Heart right ventricle (tissue), 16 donors: ENCODE measurements around the gene EFCAB6. TPM values are rescaled to one million over a fixed set of nuclear protein-coding genes. Genes with fewer than 3 reads are reported as not detected.

Experiments
- ATAC-seq, 8 donors: fragments of 200-7000 bp; cut with Tn5 transposase; one replicate each; pipeline ENCODE4 v1.9.1; 2020; ENCODE audit warnings: mild to moderate bottlenecking in 8 of 8, moderate library complexity in 8 of 8, moderate number of reproducible peaks in 1 of 8
- DNase-seq, 2 donors: peaks; one replicate each; pipeline ENCODE4 v3.0.0-alpha.2; 2020
- H3K27ac ChIP-seq, 10 donors: fragments of 200-600 bp; sonication (generic) in 2 of 10; one replicate each; pipeline versions ENCODE4 v1.5.0 to v1.8.0; 2020 to 2022; ENCODE audit warnings: mild to moderate bottlenecking in 3 of 10
- H3K27me3 ChIP-seq, 7 donors: fragments of 200-600 bp; one replicate each; pipeline ENCODE4 v1.8.0; 2021 to 2022; ENCODE audit warnings: mild to moderate bottlenecking in 2 of 7
- H3K36me3 ChIP-seq, 9 donors: fragments of 200-600 bp; sonication (generic) in 1 of 9; one replicate each; pipeline versions ENCODE4 v1.5.0 to v1.8.0; 2020 to 2022; ENCODE audit warnings: mild to moderate bottlenecking in 2 of 9
- H3K4me1 ChIP-seq, 9 donors: fragments of 200-600 bp; sonication (generic) in 1 of 9; one replicate each; pipeline versions ENCODE4 v1.5.0 to v1.8.0; 2020 to 2022; ENCODE audit warnings: mild to moderate bottlenecking in 4 of 9
- H3K4me3 ChIP-seq, 10 donors: fragments of 200-600 bp; sonication (generic) in 2 of 10; one replicate each; pipeline versions ENCODE4 v1.5.0 to v1.8.0; 2020 to 2022; ENCODE audit warnings: mild to moderate bottlenecking in 7 of 10, moderate library complexity in 2 of 10
- H3K9me3 ChIP-seq, 11 donors: fragments of 200-600 bp in 10 of 11; sonication (generic) in 2 of 11; one replicate each; pipeline versions ENCODE4 v1.5.0 to v1.8.0; 2013 to 2022; ENCODE audit warnings: mild to moderate bottlenecking in 2 of 11, control low read depth in 1 of 11, moderate library complexity in 1 of 11
- WGBS, 2 donors: extraction: QIAGEN DNeasy Blood & Tissue Kit; methylation state at CpG; one replicate each; pipeline ENCODE4 v1.1.7; 2013; ENCODE audit warnings: inconsistent platforms in 1 of 2; 5-methylcytosine and 5-hydroxymethylcytosine counted together
- intact Hi-C, 10 donors: fragments of 100-400 bp; cut with DNase I; formaldehyde crosslinking; loops; one replicate each; pipeline versions ENCODE4 v1.11.1 to v1.14.2; 2022
- polyA plus RNA-seq, 2 donors: library from polyadenylated mRNA; stranded (reverse); fragments of 200-250 nt; gene quantifications; one replicate each; pipeline ENCODE4 v1.2.3, GENCODE V29; 2013
- total RNA-seq, 10 donors: library from RNA; stranded (reverse); fragmentation: NEBNext Ultra II Directional in 3 of 10; extraction: Animal tissue kit (Norgen Biotek cat#: 25700) in 3 of 10; gene quantifications; one replicate each; pipeline versions ENCODE4 v1.2.1 to v1.2.4, GENCODE V29; 2021 to 2023
- TF ChIP-seq, protein P1 (sequence below), 9 donors: fragments of 200-600 bp; sonication (generic) in 2 of 9; IDR thresholded peaks; one replicate each; pipeline versions ENCODE4 v1.5.0 to v1.8.0; 2021 to 2022; ENCODE audit warnings: antibody characterized with exemption in 9 of 9, mild to moderate bottlenecking in 5 of 9, moderate library complexity in 1 of 9
- donor health status: Arrhythmogenic right ventricular cardiomyopathy.
- donor health status: ischemic (EF 13 %, LVEDD 7.1; RV severe dilation, severe dysfunction).
- donor health status: healthy with polysubstance abuse.
- donor health status: DM: no; HTN: yes; CAD: no.
- donor health status: DM: no; HTN: no; CAD: no.
- donor health status: ischemic (EF 25% LVEDD 6.9; RV normal size, moderate dysfunction).
- donor health status: ischemic (EF 25% LVEDD 5.7; RV mildly dilated, moderate dysfunction).
- donor health status: healthy.
- donor health status: DM: yes; HTN: yes; CAD: no.
- donor health status: Ischemic cardiomyopathy.
- donor health status: ischemic (EF 35%, LVEDD 5.7; RV mildly dilated, moderate dysfunction).
- donor health status: nonischemic (EF 11% LVEDD 7.7; RV severe dilation, severe dysfunction).
- donor health status: DM: yes; HTN: yes; CAD: no.
- donor health status: PGD.
- donor health status: ischemic (EF 29% LVEDD 5.4; RV normal size, mild dysfunction).
- donor health status: nonischemic (EF 23%, LVEDD 6.1; RV moderate dilation, normal function).

Gene EFCAB6
- total and polyA plus RNA-seq, 12 donors, result 0.25 to 4.3 (median 1.8) TPM

- no peak for ATAC-seq
- H3K27ac ChIP-seq, result peak overlapping the region in 4 of 10 donors; percentile 22 to 53 (median 32)
Measured at GRCh38 chr22:43734370-43735150, 77.5 kb downstream of the EFCAB6 start.

DNA sequence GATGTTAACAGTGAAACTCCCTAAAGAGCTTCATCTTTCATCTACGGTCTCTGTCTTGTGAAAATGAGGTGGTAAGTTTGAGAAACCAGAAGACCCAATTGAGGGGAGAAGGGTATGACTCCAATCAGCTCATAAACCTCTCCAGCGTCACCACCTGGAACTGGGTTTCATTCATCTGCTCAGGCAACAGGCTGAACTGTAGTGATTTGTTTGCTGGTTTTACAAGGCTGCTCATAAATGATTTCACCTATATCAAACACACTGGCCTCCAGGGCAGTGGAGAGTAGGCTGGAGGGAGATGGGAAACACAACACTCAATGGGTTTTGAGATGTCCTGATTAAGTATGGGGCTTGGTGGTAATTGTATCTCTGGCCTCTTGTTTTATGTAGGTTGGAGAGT, 79.0 kb downstream of the EFCAB6 start:
- ATAC-seq (no peak), DNase-seq (no peak)
- no peak overlapping the region for H3K4me3 ChIP-seq
- no peaks in the 10 kb centered on the region for H3K36me3 ChIP-seq
- H3K4me1 ChIP-seq, result no peaks in the 10 kb centered on the region
- 83 to 98% methylated on average over 2 of the region's 2 CpGs for WGBS, 2 donors
- H3K27me3 ChIP-seq, result no peaks in the 10 kb centered on the region
- TF ChIP-seq, protein P1, sequence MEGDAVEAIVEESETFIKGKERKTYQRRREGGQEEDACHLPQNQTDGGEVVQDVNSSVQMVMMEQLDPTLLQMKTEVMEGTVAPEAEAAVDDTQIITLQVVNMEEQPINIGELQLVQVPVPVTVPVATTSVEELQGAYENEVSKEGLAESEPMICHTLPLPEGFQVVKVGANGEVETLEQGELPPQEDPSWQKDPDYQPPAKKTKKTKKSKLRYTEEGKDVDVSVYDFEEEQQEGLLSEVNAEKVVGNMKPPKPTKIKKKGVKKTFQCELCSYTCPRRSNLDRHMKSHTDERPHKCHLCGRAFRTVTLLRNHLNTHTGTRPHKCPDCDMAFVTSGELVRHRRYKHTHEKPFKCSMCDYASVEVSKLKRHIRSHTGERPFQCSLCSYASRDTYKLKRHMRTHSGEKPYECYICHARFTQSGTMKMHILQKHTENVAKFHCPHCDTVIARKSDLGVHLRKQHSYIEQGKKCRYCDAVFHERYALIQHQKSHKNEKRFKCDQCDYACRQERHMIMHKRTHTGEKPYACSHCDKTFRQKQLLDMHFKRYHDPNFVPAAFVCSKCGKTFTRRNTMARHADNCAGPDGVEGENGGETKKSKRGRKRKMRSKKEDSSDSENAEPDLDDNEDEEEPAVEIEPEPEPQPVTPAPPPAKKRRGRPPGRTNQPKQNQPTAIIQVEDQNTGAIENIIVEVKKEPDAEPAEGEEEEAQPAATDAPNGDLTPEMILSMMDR (IDR thresholded peaks at IDR 0.05), result no peak
- H3K9me3 ChIP-seq, result no peaks in the 10 kb centered on the region
- intact Hi-C loops, result no loop called here
- H3K27ac ChIP-seq, result peak overlapping the region in 1 of 10 donors; percentile 22

More at GRCh38 chr22:43734370-43735150, 77.5 kb downstream of the EFCAB6 start:
- Histone ChIP-seq H3K27me3 (peaks cover 0 to 9% (median 0%) of the 10 kb centered on the region in 7 donors), H3K4me3 (no peak overlapping the region), H3K9me3 (no peaks in the 10 kb centered on the region), H3K36me3 (no peaks in the 10 kb centered on the region), H3K4me1 (no peaks in the 10 kb centered on the region)
- TF ChIP-seq, protein P1 (IDR thresholded peaks at IDR 0.05), result no peak
- WGBS, 2 donors, result 73 to 76% methylated on average over 9 of the region's 9 CpGs
- no peak for DNase-seq
- intact Hi-C loops, result no loop called here

GRCh38 chr22:43731988-43732387, 80.1 kb downstream of the EFCAB6 start:
- ATAC-seq (no peak), DNase-seq (no peak)
- Histone ChIP-seq H3K4me3 (no peak overlapping the region), H3K4me1 (peaks cover 0 to under 1% (median 0%) of the 10 kb centered on the region in 9 donors), H3K27me3 (no peaks in the 10 kb centered on the region), H3K9me3 (no peaks in the 10 kb centered on the region), H3K27ac (no peak overlapping the region), H3K36me3 (no peaks in the 10 kb centered on the region)
- intact Hi-C loops, result no loop called here
- TF ChIP-seq, protein P1 (IDR thresholded peaks at IDR 0.05), result no peak
- 68 to 82% methylated on average over 5 of the region's 5 CpGs for WGBS, 2 donors

DNA sequence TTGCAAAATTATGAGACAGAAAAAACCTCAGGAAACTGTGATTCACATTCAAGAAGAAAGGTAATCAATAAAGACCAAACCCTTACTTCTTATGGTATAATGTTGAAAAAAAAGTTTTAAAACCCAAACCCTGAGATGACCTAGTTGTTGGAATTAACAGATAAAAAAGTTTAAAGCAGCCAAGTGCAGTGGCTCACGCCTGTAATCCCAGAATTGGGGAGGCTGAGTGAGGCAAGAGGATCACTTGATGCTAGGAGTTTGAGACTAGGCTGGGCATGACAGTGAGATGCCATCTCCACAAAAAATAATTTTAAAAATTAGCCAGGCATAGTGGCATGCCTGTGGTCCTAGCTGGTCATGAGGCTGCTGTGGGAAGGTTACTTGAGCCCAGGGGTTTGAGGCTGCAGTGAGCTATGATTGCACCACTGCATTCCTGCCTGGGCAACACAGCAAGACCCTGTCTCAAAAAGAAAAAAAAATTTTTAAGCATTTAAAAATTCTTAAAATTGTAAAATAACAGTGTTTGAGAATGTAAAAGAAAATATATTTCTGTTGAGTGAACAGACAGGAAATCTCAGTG, 85.1 kb downstream of the EFCAB6 start:
- H3K9me3 ChIP-seq, result no peaks in the 10 kb centered on the region
- 72 to 74% methylated on average over 1 of the region's 1 CpG for WGBS, 2 donors
- intact Hi-C loops, result no loop called here
- H3K4me1 ChIP-seq, result peaks cover 0 to 23% (median 7%) of the 10 kb centered on the region in 9 donors
- ATAC-seq (no peak), DNase-seq (no peak)
- no peaks in the 10 kb centered on the region for H3K27me3 ChIP-seq
- TF ChIP-seq, protein P1 (IDR thresholded peaks at IDR 0.05), result no peak
- H3K36me3 ChIP-seq, result no peaks in the 10 kb centered on the region
- no peak overlapping the region for H3K4me3 ChIP-seq
- H3K27ac ChIP-seq, result peak overlapping the region in 2 of 10 donors; percentile 12 to 29
